ENCODE data around the gene FAM3B. TPM values are rescaled to one million over a fixed set of nuclear protein-coding genes. Genes with fewer than 3 reads are reported as not detected.

FAM3B gene, protein sequence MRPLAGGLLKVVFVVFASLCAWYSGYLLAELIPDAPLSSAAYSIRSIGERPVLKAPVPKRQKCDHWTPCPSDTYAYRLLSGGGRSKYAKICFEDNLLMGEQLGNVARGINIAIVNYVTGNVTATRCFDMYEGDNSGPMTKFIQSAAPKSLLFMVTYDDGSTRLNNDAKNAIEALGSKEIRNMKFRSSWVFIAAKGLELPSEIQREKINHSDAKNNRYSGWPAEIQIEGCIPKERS
- total RNA-seq: not detected

DNA sequence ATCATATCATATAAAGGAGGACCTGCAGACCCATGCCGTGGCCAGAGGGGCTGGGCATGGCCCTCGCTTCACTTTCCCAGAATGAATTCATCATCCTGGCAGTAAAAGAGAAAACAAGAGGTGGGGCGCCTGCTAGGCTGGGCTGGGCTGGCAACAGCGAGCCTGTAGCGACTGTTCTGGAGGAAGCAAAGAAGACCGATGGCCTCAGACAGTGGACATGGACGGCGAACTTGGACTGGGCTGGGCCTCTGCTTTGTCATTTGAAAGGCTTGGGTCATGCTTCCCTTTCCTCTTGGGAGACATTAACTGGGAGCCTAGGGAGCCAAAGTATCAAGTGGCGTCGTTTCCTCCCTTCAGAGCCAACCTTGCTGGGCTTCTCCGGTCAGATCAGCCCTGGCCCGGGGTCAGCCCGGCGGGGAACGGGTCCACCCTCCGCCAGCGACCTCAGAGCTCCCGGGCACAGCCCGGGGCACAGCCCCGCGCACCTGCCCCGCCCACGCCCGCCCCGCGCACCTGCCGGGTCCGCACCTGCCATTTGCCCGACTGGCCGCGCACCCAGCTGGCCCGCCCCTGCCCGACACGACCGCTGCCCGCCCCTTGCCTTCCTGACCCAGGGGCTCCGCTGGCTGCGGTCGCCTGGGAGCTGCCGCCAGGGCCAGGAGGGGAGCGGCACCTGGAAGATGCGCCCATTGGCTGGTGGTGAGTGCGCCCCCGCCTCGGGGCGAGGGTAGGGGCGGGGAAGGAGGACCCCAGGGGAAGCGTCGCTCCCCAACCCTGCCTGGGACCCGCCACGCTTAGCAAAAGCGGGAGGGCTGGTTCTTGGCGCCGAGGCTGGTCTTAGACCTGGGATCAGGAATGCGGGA lies at the start of gene FAM3B:
Gene FAM3B (plus strand): TSS at position 602 of the 863 bp plus-strand sequence. CDS start 79 bp downstream, at position 681.
- DNase-seq (no peak), ATAC-seq (ENCODE audit: low read depth) (no peak)
- Mint-ChIP-seq H3K27me3 (peaks cover 59% of the 10 kb centered on the region), H3K4me3 (no peak within 1 kb of the TSS), H3K36me3 (no peaks in the 10 kb centered on the region), H3K27ac (no peak within 1 kb of the TSS), H3K4me1 (peaks cover 7% of the 10 kb centered on the region), H3K9me3 (no peaks in the 10 kb centered on the region)
- POLR2A ChIA-PET: no interaction called here

DNA sequence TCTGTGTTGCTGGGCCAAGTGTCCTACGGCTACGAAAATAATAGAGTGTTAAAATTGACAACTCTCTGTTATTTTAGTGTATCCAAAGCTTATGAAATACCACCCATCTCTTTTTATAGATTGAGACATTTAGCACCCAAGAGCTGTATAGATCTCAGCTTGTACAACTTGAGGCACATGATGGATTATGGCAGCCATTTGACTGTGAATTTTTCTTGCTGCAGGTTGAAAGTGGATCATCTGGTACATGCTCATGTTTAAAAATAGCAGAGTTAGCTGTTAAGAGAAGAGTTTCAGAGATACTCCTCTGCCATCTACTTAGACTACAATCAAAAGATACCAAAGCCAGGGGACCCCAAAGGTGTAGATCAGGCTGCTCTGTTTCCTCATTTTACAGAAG lies 49.3 kb upstream of the FAM3B start:
- POLR2A ChIA-PET: no interaction called here

DNA sequence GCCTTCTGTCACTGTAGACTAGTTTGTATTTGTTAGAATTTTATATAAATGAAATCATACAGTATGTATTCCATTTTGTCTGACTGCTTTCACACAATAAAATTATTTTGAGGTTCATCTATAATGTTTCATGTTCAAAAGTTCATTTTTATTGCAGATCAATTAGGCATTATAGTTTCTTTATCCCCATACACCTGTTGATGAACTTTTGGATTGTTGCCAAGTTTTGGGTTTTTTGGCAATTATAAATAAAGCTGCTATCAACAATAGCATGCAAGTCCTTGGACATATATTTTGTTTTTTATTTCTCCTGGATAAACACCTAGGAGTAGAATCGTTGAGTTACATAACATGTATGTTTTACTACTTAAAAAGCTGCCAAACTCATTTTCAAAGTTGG lies 47.1 kb upstream of the FAM3B start:
- Mint-ChIP-seq H3K9me3 (peaks cover 7% of the 10 kb centered on the region), H3K36me3 (no peaks in the 10 kb centered on the region), H3K27ac (no peak overlapping the region), H3K4me1 (no peaks in the 10 kb centered on the region), H3K27me3 (peaks cover 39% of the 10 kb centered on the region), H3K4me3 (no peak overlapping the region)
- no peak for DNase-seq
- POLR2A ChIA-PET: no interaction called here
- no peak for ATAC-seq (ENCODE audit: low read depth)

More for the DNA sequence above, 49.3 kb upstream of the FAM3B start:
- DNase-seq (no peak), ATAC-seq (ENCODE audit: low read depth) (no peak)
- Mint-ChIP-seq H3K36me3 (peaks cover 1% of the 10 kb centered on the region), H3K27me3 (peaks cover 47% of the 10 kb centered on the region), H3K27ac (no peak overlapping the region), H3K9me3 (peaks cover 3% of the 10 kb centered on the region), H3K4me1 (no peaks in the 10 kb centered on the region), H3K4me3 (no peak overlapping the region)

DNA sequence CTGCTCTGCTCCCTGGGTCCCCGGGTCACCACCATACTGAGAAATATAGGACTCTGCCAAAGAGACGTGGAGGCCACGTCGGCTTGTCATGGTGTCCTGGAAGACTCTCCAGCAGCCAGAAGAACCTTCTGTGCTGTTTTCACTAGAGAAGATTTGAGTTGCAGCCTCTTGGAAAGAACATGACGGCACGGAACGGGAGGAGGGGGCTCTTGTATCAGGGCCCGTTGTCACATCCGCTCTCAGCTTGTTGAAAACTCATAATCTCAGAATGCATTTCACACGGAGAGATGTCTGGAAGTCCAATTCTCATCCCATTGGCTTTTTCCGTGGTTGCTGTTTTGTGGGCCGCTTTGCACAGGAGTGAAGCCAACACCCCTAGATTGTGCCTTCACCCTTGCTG lies 39.4 kb upstream of the FAM3B start:
- POLR2A ChIA-PET: no interaction called here
- H3K27me3 Mint-ChIP-seq: peaks cover 20% of the 10 kb centered on the region
- no peaks in the 10 kb centered on the region for H3K36me3 Mint-ChIP-seq
- H3K9me3 Mint-ChIP-seq: peaks cover 5% of the 10 kb centered on the region
- H3K27ac Mint-ChIP-seq: no peak overlapping the region
- no peaks in the 10 kb centered on the region for H3K4me1 Mint-ChIP-seq
- ATAC-seq (ENCODE audit: low read depth) (no peak), DNase-seq (no peak)
- H3K4me3 Mint-ChIP-seq: no peak overlapping the region

DNA sequence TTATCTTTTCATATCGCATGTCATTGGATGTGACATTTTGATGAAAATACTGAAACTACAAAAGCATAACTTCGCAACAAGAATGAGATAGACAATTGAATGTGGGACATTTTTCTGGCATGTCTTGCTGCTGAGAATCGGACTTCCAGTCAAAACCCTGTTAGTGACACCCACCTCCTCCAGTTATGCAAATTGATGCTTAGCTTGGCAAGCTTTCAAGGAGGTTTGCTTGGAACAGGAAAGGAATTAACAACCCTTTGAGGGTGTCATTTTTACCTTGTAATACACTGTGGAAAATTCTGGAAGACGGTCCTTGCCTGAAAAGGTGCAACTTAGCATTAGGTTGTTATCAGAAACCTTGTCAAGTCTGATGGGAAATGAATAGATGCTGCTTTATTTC lies 38.8 kb upstream of the FAM3B start:
- POLR2A ChIA-PET: no interaction called here
- DNase-seq (no peak), ATAC-seq (ENCODE audit: low read depth) (no peak)
- peaks cover 22% of the 10 kb centered on the region for H3K27me3 Mint-ChIP-seq
- no peak overlapping the region for H3K27ac Mint-ChIP-seq
- peaks cover under 1% of the 10 kb centered on the region for H3K4me1 Mint-ChIP-seq
- no peak overlapping the region for H3K4me3 Mint-ChIP-seq
- no peaks in the 10 kb centered on the region for H3K36me3 Mint-ChIP-seq
- H3K9me3 Mint-ChIP-seq: peaks cover 1% of the 10 kb centered on the region

DNA sequence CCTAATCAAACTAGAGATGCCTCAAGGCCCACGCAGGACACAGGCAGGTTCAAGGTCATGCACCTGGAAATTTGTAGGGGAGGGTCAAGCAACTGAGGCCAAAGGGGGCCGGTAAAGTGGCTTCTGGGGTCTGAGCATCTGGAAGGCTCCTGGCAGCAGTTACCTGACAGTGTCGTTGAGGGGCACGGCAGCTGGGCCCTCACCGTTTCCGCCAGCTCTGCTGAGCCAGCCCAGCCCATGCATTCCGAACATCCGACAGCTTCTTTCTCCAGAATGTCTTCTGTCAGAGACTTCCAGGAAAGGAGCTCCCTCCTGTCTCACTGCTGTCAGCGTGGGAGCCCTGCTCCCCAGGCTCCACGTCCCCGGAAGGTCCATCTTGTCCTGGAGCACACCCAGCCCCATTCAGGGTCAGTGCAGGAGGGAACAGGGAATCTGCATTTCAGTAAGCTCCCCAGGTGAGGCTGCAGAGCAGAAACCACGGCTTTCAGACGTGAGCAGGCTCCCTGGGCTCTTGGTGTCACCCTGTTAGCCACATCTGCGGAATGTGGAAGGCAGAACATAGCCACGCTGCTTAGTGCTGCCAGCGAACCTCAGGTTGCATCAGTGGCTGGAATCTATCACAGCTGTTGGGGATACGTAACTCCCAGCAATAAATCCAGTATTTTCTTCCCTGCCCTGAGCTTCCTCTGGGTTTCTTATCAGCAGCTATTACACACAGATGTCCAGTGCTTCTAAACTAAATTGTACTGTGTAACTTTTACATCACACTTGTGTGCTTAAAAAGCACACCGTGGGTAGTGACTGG lies 36.3 kb upstream of the FAM3B start:
- ATAC-seq (ENCODE audit: low read depth) (no peak), DNase-seq (no peak)
- no peak overlapping the region for H3K27ac Mint-ChIP-seq
- POLR2A ChIA-PET: interaction anchor here (0.6 kb wide), 1 partner anchor 181 kb away, joined by 10 read pairs; no protein-coding TSS in a partner anchor
- H3K4me1 Mint-ChIP-seq: peaks cover 3% of the 10 kb centered on the region
- H3K9me3 Mint-ChIP-seq: no peaks in the 10 kb centered on the region
- H3K27me3 Mint-ChIP-seq: peaks cover 26% of the 10 kb centered on the region
- no peaks in the 10 kb centered on the region for H3K36me3 Mint-ChIP-seq
- no peak overlapping the region for H3K4me3 Mint-ChIP-seq

DNA sequence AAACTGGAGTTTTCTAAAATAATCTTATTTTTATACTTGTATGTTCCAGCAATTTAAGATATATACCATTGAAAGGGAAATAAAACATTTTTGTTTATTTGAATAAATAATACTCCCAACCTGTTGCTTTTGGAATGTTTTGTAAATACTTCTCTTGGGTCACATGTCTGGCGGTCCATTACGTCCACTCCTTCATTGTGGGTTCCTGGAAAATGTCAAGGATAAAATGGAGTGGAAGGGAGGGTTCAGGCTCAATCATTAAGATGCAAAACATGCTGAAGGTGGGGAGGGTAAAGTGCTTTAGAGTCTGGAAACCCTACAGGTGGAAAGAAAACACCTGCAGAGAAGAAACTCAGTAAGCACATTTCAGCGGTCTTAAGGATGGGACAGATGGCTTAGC lies 34.2 kb upstream of the FAM3B start:
- no peaks in the 10 kb centered on the region for H3K36me3 Mint-ChIP-seq
- H3K9me3 Mint-ChIP-seq: no peaks in the 10 kb centered on the region
- H3K4me1 Mint-ChIP-seq: peaks cover 3% of the 10 kb centered on the region
- no peak overlapping the region for H3K27ac Mint-ChIP-seq
- ATAC-seq (ENCODE audit: low read depth) (no peak), DNase-seq (no peak)
- H3K27me3 Mint-ChIP-seq: peaks cover 32% of the 10 kb centered on the region
- no peak overlapping the region for H3K4me3 Mint-ChIP-seq
- POLR2A ChIA-PET: interaction anchor here (1.0 to 2.5 kb wide), 4 partner anchors 79 to 144 kb away, joined by 4 to 13 read pairs (median 8); partner anchors contain the start of genes MX1 and MX2

DNA sequence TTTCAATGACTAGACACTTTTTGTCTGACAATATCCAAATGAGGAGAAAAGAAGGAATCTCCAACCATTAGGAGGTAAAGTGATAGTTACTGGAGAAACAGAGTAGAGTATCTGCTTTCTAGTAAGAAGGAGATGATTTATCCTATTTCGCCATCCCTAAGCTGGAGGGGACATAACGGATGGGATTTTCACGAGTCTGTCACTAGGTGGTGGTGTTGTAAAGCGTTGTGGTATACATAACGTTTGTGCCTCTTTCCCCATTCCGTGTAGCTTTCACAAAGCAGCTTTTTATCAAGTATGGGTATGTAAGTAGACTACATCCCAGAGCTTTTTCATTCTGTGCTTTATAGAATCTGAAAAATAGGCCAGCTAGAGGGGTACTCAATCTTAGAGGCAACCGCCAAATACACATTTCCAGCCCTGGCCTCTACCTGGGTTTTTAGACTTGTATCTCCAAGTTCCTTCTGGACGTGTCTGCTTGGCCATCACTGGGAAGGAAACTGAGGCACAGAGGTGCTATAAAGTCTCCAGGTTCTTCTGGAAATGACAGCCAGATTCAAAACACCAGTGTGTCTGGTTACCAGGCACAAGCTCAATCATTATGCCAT lies 33.3 kb upstream of the FAM3B start:
- Mint-ChIP-seq H3K27me3 (peaks cover 36% of the 10 kb centered on the region), H3K4me1 (peaks cover 3% of the 10 kb centered on the region), H3K4me3 (no peak overlapping the region), H3K27ac (no peak overlapping the region), H3K36me3 (no peaks in the 10 kb centered on the region), H3K9me3 (no peaks in the 10 kb centered on the region)
- POLR2A ChIA-PET: interaction anchor here (0.6 to 2.5 kb wide), 11 partner anchors 78 to 187 kb away, joined by 3 to 13 read pairs (median 4); partner anchors contain the start of genes MX1 and MX2
- ATAC-seq (ENCODE audit: low read depth) (peak; percentile 93), DNase-seq (no peak)

DNA sequence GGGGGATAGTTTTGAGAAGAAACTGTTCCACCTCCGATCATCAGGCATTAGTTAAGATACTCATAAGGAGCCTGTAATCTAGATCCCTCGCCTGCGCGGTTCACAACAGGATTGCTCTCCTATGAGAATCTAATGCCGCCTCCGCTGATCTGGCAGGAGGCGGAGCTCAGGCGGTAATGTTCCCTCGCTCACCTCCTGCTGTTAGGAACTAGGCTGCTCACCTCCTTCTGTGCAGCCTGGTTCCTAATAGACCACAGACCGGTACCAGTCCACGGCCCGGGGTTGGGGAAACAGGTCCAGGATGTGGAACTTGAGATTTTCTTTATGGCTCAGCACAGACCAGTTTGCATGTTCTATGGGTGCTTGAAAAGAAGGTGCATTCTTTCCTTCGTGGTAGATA lies 27.2 kb upstream of the FAM3B start:
- DNase-seq (no peak), ATAC-seq (ENCODE audit: low read depth) (no peak)
- H3K4me3 Mint-ChIP-seq: no peak overlapping the region
- H3K27me3 Mint-ChIP-seq: peaks cover 40% of the 10 kb centered on the region
- H3K27ac Mint-ChIP-seq: no peak overlapping the region
- POLR2A ChIA-PET: no interaction called here
- H3K9me3 Mint-ChIP-seq: no peaks in the 10 kb centered on the region
- H3K36me3 Mint-ChIP-seq: no peaks in the 10 kb centered on the region
- H3K4me1 Mint-ChIP-seq: peaks cover 9% of the 10 kb centered on the region

DNA sequence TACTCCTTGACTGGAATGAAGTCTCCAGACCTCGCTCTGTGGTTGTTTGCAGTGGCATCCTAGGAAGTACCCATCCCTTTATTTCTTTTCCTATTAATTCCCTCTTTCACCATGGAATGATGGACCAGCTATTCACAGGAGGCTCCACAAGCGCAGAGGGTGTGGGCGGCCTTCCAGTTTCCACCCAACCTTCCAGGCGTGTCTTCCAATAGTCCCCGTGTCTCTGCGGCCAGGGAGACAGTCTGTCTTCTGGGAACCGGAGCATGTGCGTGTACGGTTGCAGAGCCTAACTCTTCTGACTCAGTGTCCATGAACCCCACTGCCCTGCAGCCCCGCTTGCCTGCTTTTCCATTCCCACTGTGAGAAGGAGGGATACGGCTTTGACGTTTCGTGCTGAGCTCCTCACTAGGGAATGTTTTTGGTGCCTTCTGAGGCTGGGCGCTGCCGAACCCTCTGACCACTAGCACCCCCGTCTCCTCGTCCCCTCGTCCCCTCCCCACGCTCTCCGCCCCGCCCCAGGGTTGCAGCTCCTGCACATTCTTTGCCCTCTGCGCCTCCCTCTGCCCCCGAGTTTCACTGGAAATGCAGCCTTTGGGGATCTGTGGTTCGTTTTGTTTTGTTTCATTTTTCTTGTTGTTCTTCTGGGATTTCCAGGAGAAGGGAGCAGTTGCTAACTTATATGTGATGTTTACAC lies 26.3 kb upstream of the FAM3B start:
- no peak overlapping the region for H3K4me3 Mint-ChIP-seq
- POLR2A ChIA-PET: no interaction called here
- peaks cover 10% of the 10 kb centered on the region for H3K4me1 Mint-ChIP-seq
- H3K27ac Mint-ChIP-seq: no peak overlapping the region
- H3K27me3 Mint-ChIP-seq: peaks cover 46% of the 10 kb centered on the region
- H3K9me3 Mint-ChIP-seq: no peaks in the 10 kb centered on the region
- no peaks in the 10 kb centered on the region for H3K36me3 Mint-ChIP-seq
- DNase-seq: no peak
- ATAC-seq (ENCODE audit: low read depth): no peak

DNA sequence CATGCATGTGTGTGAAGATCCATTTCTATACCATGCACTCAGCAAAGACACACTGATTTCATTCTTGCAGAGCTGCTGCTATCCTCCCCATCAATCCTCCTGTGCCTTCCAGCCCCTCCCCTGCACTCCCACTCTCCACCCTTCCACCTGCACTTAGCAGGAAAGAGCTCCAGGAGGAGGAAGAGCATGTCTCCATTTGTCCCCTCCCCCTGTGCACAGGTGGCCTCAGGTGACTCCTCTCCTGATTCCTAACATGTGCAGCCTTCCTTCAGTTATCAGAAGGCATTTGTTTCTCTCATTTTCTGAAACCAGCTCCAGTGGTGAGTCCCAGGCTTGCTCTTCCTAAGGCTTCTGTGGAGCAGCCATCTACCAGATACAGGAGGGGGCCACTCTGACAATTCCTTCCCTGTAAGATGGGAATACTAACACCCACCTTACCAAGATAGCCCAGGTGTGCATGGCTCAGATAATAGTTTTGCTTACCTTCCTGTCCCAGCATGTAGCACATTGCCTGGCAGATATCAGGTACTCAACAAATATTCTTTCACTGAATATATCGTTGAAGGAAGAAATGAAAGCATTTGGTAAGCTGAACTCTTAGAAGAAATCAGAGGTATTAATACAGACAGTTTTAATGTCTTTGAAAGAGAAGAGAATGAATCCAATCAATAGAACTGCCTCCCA lies 21.9 kb upstream of the FAM3B start:
- peaks cover 6% of the 10 kb centered on the region for H3K9me3 Mint-ChIP-seq
- no peak overlapping the region for H3K27ac Mint-ChIP-seq
- peaks cover 10% of the 10 kb centered on the region for H3K4me1 Mint-ChIP-seq
- DNase-seq: no peak
- no peak overlapping the region for H3K4me3 Mint-ChIP-seq
- ATAC-seq (ENCODE audit: low read depth): no peak
- H3K27me3 Mint-ChIP-seq: peaks cover 32% of the 10 kb centered on the region
- POLR2A ChIA-PET: no interaction called here
- H3K36me3 Mint-ChIP-seq: no peaks in the 10 kb centered on the region

DNA sequence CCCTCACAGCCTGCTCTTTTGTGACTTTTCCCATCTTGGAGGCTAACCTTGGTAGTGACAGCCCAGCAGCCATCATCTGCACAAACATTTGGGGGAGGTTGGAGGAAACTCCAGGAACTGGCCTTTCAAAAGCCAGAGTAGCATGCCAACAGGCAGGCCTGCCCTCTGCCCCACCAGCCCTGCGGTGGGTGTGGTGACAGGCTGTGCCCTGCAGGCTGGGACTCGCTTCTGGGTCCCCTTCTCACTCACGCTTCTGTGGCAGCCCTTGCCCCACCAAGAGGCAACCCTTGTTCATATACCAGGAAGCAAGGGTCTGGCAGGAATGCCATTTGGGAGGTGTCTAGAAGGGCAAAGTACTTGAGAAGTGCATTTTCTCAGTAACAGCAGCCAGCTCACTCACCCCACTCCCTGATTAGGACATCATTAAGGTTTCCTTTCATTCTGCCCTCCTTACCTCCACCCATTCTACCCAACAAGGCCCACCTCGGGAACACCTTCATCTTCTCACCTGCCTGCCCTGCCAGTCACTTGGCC lies 20.8 kb upstream of the FAM3B start:
- POLR2A ChIA-PET: no interaction called here
- ATAC-seq (ENCODE audit: low read depth) (no peak), DNase-seq (no peak)
- Mint-ChIP-seq H3K4me1 (peaks cover 10% of the 10 kb centered on the region), H3K9me3 (peaks cover 6% of the 10 kb centered on the region), H3K27me3 (peaks cover 28% of the 10 kb centered on the region), H3K27ac (no peak overlapping the region), H3K4me3 (no peak overlapping the region), H3K36me3 (no peaks in the 10 kb centered on the region)

Measured in activated naive CD8-positive, alpha-beta T cell treated with anti-CD3 and anti-CD28 coated beads, Interleukin-2, amount 10 ng/mL, durations not matched to agents 7 days and 5 days (primary cell).